Measurements from ENCODE around the gene BMP2K. TPM values are rescaled to one million over a fixed set of nuclear protein-coding genes. Genes with fewer than 3 reads are reported as not detected.

BMP2K gene
- total and polyA plus RNA-seq, 2 experiments from 2014 or later, result 27.3 to 96.5 TPM

DNA sequence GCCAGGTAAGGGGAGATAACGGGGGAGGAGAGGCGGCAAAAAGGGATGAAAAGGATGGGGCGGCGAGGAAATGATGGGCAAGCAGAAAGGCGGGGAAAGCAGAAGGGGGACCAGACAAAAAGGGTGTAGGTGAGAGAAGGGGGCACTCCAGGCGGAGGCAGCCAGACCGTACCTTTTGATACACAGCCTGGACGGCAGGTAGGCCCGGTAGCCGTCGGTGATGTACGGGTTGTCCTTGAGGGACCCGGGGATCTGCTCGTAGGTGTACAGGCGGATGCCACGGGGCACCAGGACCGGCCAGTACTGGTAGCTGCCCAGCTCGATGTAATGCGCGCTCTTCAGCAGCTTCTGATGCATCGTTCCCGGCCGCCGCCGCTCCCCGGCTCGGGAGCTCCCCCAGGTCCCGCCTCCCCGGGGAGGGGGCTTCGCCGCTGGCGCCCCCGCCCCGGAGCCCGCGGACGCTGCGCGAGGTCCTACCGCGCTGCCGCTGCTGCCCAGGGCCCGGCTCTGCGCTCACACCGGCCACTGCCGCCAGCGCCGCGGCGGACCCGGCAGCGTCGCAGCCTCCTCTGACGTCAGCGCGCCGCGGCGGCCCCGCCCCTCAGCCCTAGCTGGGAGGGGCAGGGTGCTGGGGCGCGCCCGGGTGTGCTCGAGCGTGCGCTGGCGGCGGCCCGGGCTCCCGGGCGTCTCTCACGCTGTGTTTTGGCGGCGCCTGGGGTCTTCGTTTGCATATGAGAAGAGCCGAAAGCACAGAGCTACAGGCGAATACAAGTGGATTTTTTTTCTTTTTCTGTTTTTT is 162.9 kb downstream of the BMP2K start, which contains the start of gene PAQR3:
PAQR3 (minus strand) TSS at position 571 of the 799 bp plus-strand sequence; CDS start at position 357, 214 bp downstream.
- WGBS (ENCODE audit: low lambda C conversion rate, missing lambda C conversion rate), result 1% methylated on average over 49 of the region's 77 CpGs
- Histone ChIP-seq H3K9me3 (ENCODE audit: low read depth) (no peaks in the 10 kb centered on the region), H3K4me2 (peak within 1 kb of the TSS; percentile 91), H3K36me3 (replicated peaks; ENCODE audit: insufficient read depth, low read depth) (no peaks in the 10 kb centered on the region), H3K27ac (peak within 1 kb of the TSS; percentile 53), H3K4me3 (peak within 1 kb of the TSS; percentile 22), H3K9me2 (replicated peaks; ENCODE audit: insufficient read depth) (no peaks in the 10 kb centered on the region), H3K27me3 (no peaks in the 10 kb centered on the region), H3K79me2 (no peaks in the 10 kb centered on the region), H2AFZ (peak within 1 kb of the TSS; percentile 82), H4K20me1 (ENCODE audit: insufficient read depth, poor library complexity, severe bottlenecking) (no peaks in the 10 kb centered on the region), H3K4me1 (ENCODE audit: insufficient read depth) (peaks cover 9% of the 10 kb centered on the region)
- no peak for TF ChIP-seq EZH2phosphoT487 (IDR thresholded peaks at IDR 0.05; ENCODE audit: low read depth, severe bottlenecking, unreplicated experiment)
- TF ChIP-seq, protein P1, sequence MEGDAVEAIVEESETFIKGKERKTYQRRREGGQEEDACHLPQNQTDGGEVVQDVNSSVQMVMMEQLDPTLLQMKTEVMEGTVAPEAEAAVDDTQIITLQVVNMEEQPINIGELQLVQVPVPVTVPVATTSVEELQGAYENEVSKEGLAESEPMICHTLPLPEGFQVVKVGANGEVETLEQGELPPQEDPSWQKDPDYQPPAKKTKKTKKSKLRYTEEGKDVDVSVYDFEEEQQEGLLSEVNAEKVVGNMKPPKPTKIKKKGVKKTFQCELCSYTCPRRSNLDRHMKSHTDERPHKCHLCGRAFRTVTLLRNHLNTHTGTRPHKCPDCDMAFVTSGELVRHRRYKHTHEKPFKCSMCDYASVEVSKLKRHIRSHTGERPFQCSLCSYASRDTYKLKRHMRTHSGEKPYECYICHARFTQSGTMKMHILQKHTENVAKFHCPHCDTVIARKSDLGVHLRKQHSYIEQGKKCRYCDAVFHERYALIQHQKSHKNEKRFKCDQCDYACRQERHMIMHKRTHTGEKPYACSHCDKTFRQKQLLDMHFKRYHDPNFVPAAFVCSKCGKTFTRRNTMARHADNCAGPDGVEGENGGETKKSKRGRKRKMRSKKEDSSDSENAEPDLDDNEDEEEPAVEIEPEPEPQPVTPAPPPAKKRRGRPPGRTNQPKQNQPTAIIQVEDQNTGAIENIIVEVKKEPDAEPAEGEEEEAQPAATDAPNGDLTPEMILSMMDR (IDR thresholded peaks at IDR 0.05; ENCODE audit: poor library complexity), result no peak
- peak; percentile 95 for DNase-seq (ENCODE audit: low spot score)

- Histone ChIP-seq H2AFZ (peak overlapping the region; percentile 66), H3K9me2 (replicated peaks; ENCODE audit: insufficient read depth) (no peaks in the 10 kb centered on the region), H3K4me3 (peak overlapping the region; percentile 22), H3K36me3 (replicated peaks; ENCODE audit: insufficient read depth, low read depth) (no peaks in the 10 kb centered on the region), H3K79me2 (no peaks in the 10 kb centered on the region), H3K4me2 (peak overlapping the region; percentile 75), H3K9me3 (ENCODE audit: low read depth) (no peaks in the 10 kb centered on the region), H3K4me1 (ENCODE audit: insufficient read depth) (peaks cover 9% of the 10 kb centered on the region), H4K20me1 (ENCODE audit: insufficient read depth, poor library complexity, severe bottlenecking) (no peaks in the 10 kb centered on the region), H3K27ac (no peak overlapping the region), H3K27me3 (no peaks in the 10 kb centered on the region)
- no peak for TF ChIP-seq EZH2phosphoT487 (IDR thresholded peaks at IDR 0.05; ENCODE audit: low read depth, severe bottlenecking, unreplicated experiment)
- TF ChIP-seq, protein P1 (IDR thresholded peaks at IDR 0.05; ENCODE audit: poor library complexity), result no peak
- TF ChIP-seq EZH2 (IDR thresholded peaks at IDR 0.05; ENCODE audit: borderline replicate concordance), result no peak
- no peak for DNase-seq (ENCODE audit: low spot score)
- 3% methylated on average over 9 of the region's 9 CpGs for WGBS (ENCODE audit: low lambda C conversion rate, missing lambda C conversion rate)
These were observed 163.5 kb downstream of the BMP2K start for GRCh38 chr4:78939667-78940008.

DNA sequence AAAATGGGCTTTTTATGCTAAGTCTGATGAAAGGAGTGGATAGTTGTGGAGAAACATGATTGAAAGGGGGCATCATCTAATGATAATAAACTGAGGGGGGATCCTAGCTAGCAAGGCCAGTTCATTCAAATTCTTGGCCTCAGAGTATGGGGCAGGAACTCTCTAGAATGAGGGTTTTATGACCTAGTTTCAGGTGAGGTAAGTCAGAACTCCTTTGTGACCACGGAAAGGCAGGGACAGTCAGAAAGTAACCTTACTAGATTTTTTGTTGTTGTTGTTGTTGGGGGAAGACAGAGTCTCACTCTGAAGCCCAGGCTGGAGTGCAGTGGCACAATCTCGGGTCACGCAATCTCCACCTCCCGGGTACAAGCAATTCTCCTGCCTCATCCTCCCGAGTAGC is 164.6 kb downstream of the BMP2K start:
- Histone ChIP-seq H3K9me2 (replicated peaks; ENCODE audit: insufficient read depth) (no peaks in the 10 kb centered on the region), H2AFZ (no peak overlapping the region), H4K20me1 (ENCODE audit: insufficient read depth, poor library complexity, severe bottlenecking) (no peaks in the 10 kb centered on the region), H3K4me3 (no peak overlapping the region), H3K4me2 (no peak overlapping the region), H3K79me2 (no peaks in the 10 kb centered on the region), H3K27ac (no peak overlapping the region), H3K4me1 (ENCODE audit: insufficient read depth) (peaks cover 9% of the 10 kb centered on the region), H3K36me3 (replicated peaks; ENCODE audit: insufficient read depth, low read depth) (no peaks in the 10 kb centered on the region), H3K27me3 (no peaks in the 10 kb centered on the region), H3K9me3 (ENCODE audit: low read depth) (no peaks in the 10 kb centered on the region)
- DNase-seq (ENCODE audit: low spot score), result no peak
- WGBS (ENCODE audit: low lambda C conversion rate, missing lambda C conversion rate), result 94% methylated on average over 5 of the region's 5 CpGs
- TF ChIP-seq, protein P1 (IDR thresholded peaks at IDR 0.05; ENCODE audit: poor library complexity), result no peak
- TF ChIP-seq EZH2 (IDR thresholded peaks at IDR 0.05; ENCODE audit: borderline replicate concordance) (no peak), EZH2phosphoT487 (IDR thresholded peaks at IDR 0.05; ENCODE audit: low read depth, severe bottlenecking, unreplicated experiment) (no peak)
